GM12874 (cell line): ENCODE results near the gene AGFG2.

Source experiments
- TF ChIP-seq, protein P1 (sequence below): IDR thresholded peaks from 2 replicates; pipeline ENCODE4 v1.5.1; 2011; ENCODE audit warnings: low read depth, mild to moderate bottlenecking, control low read depth, low read length, moderate library complexity; ENCODE audit not compliant: insufficient read depth

AGFG2 gene, protein sequence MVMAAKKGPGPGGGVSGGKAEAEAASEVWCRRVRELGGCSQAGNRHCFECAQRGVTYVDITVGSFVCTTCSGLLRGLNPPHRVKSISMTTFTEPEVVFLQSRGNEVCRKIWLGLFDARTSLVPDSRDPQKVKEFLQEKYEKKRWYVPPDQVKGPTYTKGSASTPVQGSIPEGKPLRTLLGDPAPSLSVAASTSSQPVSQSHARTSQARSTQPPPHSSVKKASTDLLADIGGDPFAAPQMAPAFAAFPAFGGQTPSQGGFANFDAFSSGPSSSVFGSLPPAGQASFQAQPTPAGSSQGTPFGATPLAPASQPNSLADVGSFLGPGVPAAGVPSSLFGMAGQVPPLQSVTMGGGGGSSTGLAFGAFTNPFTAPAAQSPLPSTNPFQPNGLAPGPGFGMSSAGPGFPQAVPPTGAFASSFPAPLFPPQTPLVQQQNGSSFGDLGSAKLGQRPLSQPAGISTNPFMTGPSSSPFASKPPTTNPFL

DNA sequence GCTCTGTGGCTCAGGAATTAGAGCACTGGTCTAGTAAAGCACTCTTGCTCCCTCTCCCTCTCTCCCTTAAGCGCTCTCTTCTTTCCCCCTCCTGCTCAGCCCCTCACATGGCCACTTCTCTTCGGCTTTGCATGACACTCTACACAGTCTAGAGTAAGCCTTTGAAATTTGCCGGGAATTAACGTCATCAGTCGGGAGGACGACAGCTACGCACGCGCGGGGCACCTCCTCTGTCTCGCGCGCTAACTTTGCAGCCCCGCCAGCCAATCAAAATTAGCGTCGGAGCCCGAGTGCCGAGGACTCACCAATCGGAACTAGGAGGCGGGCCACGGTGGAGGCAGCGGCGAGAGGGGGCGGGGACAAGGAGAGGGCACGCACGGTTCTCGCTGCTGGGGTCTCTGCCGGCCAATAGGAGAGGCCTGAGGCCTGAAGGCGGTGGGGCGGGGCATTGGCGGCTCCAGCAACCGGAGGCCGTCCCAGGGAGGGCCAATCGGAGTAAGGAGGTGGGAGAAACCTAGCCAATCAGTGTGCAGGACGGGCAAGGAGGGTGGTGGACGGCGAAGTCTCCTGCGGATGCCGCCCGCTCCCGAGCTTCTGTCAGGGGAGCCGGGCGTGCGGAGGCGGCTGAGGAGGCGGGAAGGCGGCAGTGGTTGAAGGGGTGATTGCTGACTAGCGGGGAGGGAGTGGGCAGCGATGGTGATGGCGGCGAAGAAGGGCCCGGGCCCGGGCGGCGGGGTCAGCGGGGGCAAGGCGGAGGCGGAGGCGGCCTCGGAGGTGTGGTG is at the start of gene AGFG2:
AGFG2 (plus strand) TSS at position 550 of the 782 bp plus-strand sequence; CDS start at position 694, 144 bp downstream.
- TF ChIP-seq, protein P1, sequence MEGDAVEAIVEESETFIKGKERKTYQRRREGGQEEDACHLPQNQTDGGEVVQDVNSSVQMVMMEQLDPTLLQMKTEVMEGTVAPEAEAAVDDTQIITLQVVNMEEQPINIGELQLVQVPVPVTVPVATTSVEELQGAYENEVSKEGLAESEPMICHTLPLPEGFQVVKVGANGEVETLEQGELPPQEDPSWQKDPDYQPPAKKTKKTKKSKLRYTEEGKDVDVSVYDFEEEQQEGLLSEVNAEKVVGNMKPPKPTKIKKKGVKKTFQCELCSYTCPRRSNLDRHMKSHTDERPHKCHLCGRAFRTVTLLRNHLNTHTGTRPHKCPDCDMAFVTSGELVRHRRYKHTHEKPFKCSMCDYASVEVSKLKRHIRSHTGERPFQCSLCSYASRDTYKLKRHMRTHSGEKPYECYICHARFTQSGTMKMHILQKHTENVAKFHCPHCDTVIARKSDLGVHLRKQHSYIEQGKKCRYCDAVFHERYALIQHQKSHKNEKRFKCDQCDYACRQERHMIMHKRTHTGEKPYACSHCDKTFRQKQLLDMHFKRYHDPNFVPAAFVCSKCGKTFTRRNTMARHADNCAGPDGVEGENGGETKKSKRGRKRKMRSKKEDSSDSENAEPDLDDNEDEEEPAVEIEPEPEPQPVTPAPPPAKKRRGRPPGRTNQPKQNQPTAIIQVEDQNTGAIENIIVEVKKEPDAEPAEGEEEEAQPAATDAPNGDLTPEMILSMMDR, result no peak

DNA sequence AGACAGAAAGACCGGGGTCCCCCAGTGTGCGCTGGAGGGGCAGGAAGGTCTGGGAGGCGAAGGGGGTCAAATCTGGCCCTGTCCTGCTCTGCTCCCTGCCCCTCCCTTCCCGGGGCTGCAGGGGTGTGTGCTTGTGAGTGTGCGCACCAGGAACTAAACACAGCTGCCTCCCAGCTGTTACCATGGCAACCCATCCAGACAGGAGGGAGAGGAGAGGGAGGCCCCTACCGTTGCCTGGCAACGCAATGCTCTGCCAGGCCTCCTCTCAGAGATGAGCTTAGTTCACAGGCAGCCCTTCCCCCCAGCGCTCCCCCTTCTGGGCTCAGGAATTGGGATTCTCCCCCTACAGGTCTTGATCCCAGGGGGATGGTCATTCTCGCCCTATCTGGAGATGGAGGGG is 49.2 kb upstream of the AGFG2 start:
- TF ChIP-seq, protein P1, result no peak

DNA sequence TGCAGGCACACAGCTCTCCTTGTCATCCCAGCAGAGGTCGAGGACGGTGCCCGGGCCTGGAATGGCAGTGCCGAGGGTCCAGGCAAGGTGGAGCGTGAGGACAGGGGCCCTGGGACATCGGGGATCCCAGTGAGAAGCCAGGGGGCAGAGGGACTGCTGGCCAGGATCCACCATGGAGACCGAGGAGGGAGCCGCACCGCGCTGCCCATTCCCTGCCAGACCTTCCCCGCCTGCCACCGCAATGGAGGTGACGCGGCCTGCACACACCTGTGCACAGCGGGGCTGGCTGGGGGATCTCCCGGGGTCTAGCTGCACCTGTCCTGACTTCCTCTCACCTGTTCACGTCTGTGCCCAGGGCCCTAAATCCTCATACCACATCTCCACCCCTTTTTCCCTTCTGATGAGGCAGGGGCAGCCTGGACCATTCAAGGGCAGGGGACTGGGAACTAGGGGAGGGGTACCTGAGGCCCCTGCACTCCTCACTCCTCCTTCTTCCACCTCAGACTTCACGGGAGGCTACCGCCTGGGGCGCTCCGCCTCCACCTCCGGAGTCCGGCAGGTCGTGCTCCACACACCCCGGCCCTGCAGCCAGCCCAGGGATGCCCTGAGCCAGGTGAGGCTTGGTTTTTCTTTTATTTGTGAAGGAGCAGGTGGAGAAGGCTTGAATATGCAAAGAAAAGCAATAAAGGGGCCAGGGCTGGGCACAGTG is 48.4 kb upstream of the AGFG2 start:
- TF ChIP-seq, protein P1, result no peak

DNA sequence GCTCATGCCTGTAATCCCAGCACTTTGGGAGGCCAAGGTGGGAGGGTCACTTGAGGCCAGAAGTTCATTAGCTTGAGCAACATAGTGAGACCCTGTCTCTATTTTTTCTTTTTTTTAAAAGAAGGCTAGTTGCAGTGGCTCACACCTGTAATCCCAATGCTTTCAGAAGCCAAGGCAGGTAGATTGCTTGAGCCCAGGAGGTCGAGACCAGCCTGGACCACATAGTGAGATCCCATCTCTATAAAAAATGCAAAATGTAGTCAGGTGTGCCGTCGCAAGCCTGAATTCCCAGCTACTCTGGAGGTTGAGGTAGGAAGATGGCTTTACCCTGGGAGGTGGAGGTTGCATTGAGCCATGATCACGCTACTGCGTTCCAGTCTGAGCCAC is 47.8 kb upstream of the AGFG2 start:
- TF ChIP-seq, protein P1, result no peak

DNA sequence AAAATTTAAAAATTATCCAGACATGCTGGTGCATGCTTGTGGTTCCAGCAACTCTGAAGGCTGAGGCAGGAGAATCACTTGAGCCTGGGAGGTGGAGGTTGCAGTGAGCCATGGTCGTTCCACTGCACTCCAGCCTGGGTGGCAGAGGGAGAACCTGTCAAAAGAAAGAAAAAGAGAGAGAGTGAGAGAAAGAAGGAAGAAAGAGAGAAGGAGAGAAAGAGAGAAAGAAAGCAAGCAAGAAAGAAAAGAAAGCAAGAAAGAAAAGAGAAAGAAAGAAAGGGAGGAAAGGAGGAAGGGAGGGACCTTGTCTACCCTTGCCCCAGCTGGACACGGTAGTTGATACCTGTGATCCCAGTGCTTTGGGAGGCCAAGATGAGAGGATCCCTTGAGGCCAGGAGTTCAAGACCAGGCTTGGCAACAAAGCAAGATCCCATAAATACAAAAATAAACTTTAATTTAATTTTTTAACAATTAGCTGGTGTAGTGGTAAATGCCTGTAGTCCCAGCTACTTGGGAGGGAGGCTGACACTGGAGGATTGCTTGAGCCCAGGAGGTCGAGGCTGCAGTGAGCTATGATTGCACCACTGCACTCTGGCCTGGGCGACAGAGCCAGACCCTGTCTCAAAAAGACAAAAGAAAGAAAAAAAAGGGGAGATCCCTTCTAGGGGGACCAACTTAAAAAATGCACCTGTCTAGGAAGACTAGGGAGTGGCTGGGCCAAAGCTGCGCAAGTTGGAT is 46.1 kb upstream of the AGFG2 start:
- TF ChIP-seq, protein P1, result no peak

DNA sequence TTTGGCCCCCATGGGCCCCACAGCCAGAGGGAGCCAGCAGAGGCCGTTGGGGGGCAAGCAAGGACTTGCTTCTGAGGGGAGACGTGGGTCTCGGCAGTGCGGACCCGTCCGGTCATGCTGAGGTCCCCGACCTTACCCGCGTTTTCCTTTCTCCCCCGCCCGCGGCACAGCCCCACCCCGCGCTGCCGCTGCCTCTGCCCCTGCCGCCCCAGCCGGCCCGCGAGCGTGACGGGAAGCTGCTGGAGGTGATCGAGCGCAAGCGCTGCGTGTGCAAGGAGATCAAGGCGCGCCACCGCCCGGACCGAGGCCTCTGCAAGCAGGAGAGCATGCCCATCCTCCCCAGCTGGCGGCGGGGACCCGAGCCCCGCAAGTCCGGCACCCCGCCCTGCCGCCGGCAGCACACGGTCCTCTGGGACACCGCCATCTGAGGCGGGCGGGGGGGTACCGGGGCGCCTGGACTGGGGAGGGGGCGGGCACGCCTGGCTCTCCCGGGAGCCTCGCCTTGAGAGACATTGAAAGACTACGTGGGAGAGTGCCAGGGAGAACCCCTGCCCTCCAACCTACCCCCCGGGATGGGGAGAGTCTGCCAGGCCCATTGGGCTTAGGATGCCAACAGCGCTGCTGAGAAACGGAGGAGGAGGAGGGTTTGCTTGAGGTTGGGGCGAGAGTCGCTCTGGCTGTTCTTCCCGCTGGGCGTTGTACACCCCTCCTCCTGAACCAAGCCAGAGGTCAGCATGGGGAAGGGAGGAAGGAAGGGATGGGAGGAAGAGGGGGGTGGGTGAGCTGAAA is 45.3 kb upstream of the AGFG2 start:
- TF ChIP-seq, protein P1, result 0 out of 2 replicates have a peak, but pooled peaks have one; percentile 17
